ENCODE results near the gene PCDH10. TPM values are rescaled to one million over a fixed set of nuclear protein-coding genes. Genes with fewer than 3 reads are reported as not detected.

The PCDH10 gene
- total and polyA plus RNA-seq, 2 of the 4 experiments (the other 2 are of a cell fraction): 0.90 to 2.0 TPM

DNA sequence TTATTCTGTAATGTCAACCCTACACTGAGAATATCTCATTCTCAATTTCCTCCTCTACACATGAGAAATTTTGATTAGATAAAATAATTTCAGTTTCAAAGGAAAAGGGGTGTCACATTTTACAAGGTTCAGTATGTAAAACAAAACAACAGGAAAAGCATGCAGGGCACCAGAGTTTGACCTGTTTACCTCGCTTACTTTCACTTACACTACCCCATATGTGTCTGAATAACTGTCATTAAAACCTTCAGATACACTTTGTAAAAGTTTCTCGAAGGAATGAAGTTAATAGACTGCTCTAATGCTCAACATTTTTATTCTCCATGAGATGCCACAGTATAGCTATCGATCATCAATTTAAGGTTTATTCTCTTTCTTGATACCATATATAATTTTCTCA is 12.3 kb upstream of the PCDH10 start:
- H3K27me3 ChIP-seq (ENCODE audit: control insufficient read depth, insufficient read depth, low read length): no peaks in the 10 kb centered on the region
- ChIA-PET CTCF (interaction anchor here (1.4 kb wide), 1 partner anchor 10 kb away, joined by 5 read pairs; no protein-coding TSS in a partner anchor), POLR2A (ENCODE audit: unreplicated experiment) (no interaction called here)
- no peak overlapping the region for H3K18ac ChIP-seq (ENCODE audit: low read depth, low read length)
- H4K5ac ChIP-seq (ENCODE audit: low read depth, low read length): no peak overlapping the region
- H3K4me2 ChIP-seq (ENCODE audit: low read depth, low read length): no peak overlapping the region
- H3K9ac ChIP-seq (ENCODE audit: low read depth, low read length): no peak overlapping the region
- WGBS, 2 experiments (ENCODE audit: extremely low coverage in 2 of 2, insufficient read length in 1 of 2): no CpG with 5 or more reads among the region's 3 CpGs
- H2BK120ac ChIP-seq (ENCODE audit: low read depth, low read length): no peak overlapping the region
- no peak overlapping the region for H3K4ac ChIP-seq (ENCODE audit: low read depth, low read length)
- no peaks in the 10 kb centered on the region for H3K36me3 ChIP-seq (ENCODE audit: control insufficient read depth, insufficient read depth, low read length)
- no peak overlapping the region for H2AK5ac ChIP-seq (ENCODE audit: low read depth, low read length)
- H3K4me1 ChIP-seq (ENCODE audit: control insufficient read depth, insufficient read depth, low read length): no peaks in the 10 kb centered on the region
- H3K9me3 ChIP-seq (ENCODE audit: control insufficient read depth, insufficient read depth, low read length): no peaks in the 10 kb centered on the region
- no peaks in the 10 kb centered on the region for H4K20me1 ChIP-seq (ENCODE audit: insufficient read depth, low read length)
- no peak overlapping the region for H4K8ac ChIP-seq (ENCODE audit: low read depth in 2 of 2, low read length in 2 of 2)
- no peak overlapping the region for H3K56ac ChIP-seq (ENCODE audit: extremely low read depth, insufficient read depth, low read length)
- ATAC-seq (ENCODE audit: low read depth) (no peak), DNase-seq (no peak)
- no peaks in the 10 kb centered on the region for H3K9me1 ChIP-seq (ENCODE audit: insufficient read depth, low read length)
- no peak overlapping the region for H3K4me3 ChIP-seq (ENCODE audit: insufficient read depth, low read depth, low read length)
- no peak overlapping the region for H2AK9ac ChIP-seq (replicated peaks; ENCODE audit: low read depth, low read length, poor library complexity)
- no peak overlapping the region for H2BK5ac ChIP-seq (ENCODE audit: low read depth, low read length, poor library complexity, severe bottlenecking)
- in situ Hi-C loops (cut with MboI; ENCODE audit: low sequenced_read_pairs) (no loop called here), dilution Hi-C loops (cut with HindIII; ENCODE audit: low sequenced_read_pairs, unreplicated experiment) (no loop called here), intact Hi-C loops (cut with micrococcal nuclease) (no loop called here)
- no peak overlapping the region for H2BK20ac ChIP-seq (ENCODE audit: low read depth, low read length)
- no peak overlapping the region for H3K14ac ChIP-seq (replicated peaks; ENCODE audit: low read depth, low read length)
- no peak overlapping the region for H3K23ac ChIP-seq (ENCODE audit: low read depth, low read length)
- no TSS peak for BruUV-seq (replicated peaks)
- H3K79me1 ChIP-seq (ENCODE audit: low read depth in 1 of 2, low read length in 2 of 2): no peaks in the 10 kb centered on the region
- TF ChIP-seq FOS (IDR thresholded peaks at IDR 0.05; ENCODE audit: low read depth, low read length): no peak
- TF ChIP-seq POLR2A (IDR thresholded peaks at IDR 0.05; ENCODE audit: low read depth, low read length): no peak
- TF ChIP-seq NFE2L2 (IDR thresholded peaks at IDR 0.05; ENCODE audit: low read depth, low read length): no peak
- TF ChIP-seq, protein P1, sequence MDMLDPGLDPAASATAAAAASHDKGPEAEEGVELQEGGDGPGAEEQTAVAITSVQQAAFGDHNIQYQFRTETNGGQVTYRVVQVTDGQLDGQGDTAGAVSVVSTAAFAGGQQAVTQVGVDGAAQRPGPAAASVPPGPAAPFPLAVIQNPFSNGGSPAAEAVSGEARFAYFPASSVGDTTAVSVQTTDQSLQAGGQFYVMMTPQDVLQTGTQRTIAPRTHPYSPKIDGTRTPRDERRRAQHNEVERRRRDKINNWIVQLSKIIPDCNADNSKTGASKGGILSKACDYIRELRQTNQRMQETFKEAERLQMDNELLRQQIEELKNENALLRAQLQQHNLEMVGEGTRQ (IDR thresholded peaks at IDR 0.05; ENCODE audit: low read depth, low read length): no peak
- no peak overlapping the region for H2BK15ac ChIP-seq (ENCODE audit: low read depth, low read length)
- H3K27ac ChIP-seq (ENCODE audit: insufficient read depth, low read length): no peak overlapping the region
- no peak overlapping the region for H4K91ac ChIP-seq (ENCODE audit: insufficient read depth, low read depth, low read length)
- H2AFZ ChIP-seq (replicated peaks; ENCODE audit: low read length, poor library complexity): no peak overlapping the region
